A673 (cell line): ENCODE data around the gene MEG3.

ENCODE experiments used
- EZH2 ChIP-seq: fragments of 200-600 bp; sonication (generic); IDR thresholded peaks from 2 replicates; pipeline ENCODE4 v1.6.1; 2017; ENCODE audit warnings: borderline replicate concordance, low read depth, mild to moderate bottlenecking, mixed read lengths, antibody characterized with exemption, low read length; ENCODE audit not compliant: poor library complexity, severe bottlenecking
- TF ChIP-seq, protein P1 (sequence below): fragments of 300-800, 200-600 bp; sonication (generic); conservative IDR thresholded peaks from 2 replicates; pipeline ENCODE4 v1.5.1; 2017; ENCODE audit warnings: low read depth, mild to moderate bottlenecking, antibody characterized with exemption, low read length, moderate library complexity, mixed read lengths

DNA sequence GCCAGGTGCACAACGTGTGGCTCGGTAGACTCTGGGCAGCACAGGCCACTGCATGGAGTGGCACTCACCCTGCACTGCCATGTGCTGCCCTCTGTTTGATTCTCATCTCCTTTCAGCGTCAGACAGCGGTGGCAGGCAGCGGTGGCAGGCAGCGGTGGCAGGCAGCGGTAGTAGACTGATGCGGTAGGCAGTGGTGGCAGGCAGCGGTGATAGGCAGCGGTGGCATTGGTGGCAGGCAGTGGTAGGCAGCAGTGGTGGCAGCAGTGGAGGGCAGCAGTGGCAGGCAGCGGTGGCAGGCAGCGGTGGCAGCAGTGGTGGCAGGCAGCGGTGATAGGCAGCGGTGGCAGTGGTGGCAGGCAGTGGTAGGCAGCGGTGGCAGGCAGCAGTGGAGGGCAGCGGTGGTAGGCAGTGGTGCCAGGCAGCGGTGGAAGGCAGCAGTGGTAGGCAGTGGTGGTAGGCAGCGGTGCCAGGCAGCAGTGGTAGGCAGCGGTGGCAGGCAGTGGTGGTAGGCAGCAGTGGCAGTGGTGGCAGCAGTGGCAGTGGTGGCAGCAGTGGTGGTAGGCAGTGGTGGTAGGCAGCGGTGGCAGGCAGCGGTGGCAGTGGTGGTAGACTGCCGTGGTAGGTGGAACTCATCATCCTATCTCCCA lies 6.0 kb upstream of the MEG3 start:
- TF ChIP-seq, protein P1, sequence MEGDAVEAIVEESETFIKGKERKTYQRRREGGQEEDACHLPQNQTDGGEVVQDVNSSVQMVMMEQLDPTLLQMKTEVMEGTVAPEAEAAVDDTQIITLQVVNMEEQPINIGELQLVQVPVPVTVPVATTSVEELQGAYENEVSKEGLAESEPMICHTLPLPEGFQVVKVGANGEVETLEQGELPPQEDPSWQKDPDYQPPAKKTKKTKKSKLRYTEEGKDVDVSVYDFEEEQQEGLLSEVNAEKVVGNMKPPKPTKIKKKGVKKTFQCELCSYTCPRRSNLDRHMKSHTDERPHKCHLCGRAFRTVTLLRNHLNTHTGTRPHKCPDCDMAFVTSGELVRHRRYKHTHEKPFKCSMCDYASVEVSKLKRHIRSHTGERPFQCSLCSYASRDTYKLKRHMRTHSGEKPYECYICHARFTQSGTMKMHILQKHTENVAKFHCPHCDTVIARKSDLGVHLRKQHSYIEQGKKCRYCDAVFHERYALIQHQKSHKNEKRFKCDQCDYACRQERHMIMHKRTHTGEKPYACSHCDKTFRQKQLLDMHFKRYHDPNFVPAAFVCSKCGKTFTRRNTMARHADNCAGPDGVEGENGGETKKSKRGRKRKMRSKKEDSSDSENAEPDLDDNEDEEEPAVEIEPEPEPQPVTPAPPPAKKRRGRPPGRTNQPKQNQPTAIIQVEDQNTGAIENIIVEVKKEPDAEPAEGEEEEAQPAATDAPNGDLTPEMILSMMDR, result no peak
- no peak for TF ChIP-seq EZH2
